GM12872 (cell line): ENCODE measurements around the gene SPX.

ENCODE experiments used
- TF ChIP-seq, protein P1 (sequence below): IDR thresholded peaks from 3 replicates; pipeline ENCODE4 v1.5.1; 2011; ENCODE audit warnings: low read depth, mild to moderate bottlenecking, low read length, moderate library complexity; ENCODE audit not compliant: insufficient read depth

Gene SPX

DNA sequence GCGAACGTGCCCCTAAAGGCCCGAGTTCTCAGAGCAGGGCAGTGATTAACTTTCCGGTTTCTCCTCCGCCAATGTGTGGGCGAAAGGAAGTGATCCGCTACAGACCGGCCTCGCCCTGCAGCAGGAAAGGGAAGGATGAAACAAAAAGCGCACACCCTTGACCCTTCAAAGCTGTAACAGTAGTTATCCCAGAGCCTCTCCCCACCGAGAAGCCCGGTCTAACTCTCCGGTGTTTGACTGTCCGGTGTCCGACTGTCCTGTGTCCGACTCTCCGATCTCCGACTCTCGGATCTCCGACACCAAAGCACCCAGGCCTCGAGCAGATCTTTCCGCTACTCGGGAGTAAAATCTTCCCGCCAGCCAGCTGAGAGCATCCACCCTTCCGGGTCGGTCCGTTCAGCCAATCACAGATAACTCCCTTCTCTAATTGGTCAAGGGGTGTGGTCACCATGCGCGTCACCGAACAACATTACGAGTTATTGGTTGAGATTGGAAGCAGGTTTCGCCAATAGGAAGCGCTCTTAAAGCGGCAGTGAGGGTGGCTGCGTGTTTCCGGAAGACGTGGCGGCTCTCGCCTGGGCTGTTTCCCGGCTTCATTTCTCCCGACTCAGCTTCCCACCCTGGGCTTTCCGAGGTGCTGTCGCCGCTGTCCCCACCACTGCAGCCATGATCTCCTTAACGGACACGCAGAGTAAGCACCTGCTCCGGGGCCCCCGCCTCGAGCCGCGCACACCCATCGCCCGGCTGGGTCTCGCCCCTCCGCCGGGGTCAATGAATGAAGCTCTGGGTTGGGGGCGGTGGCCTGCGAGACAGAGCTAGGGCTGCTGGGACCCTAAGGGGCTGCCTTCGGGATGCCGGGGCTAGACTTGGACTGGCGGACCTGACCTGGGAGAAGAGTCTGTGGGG is 24.6 kb upstream of the SPX start, which contains the start of the genes GOLT1B and RECQL:
TSS of gene GOLT1B (plus strand) at position 532 of the 906 bp plus-strand sequence. CDS start at position 667, 135 bp downstream.
TSS of gene RECQL (minus strand) at position 378 of the 906 bp plus-strand sequence. CDS start 2,065 bp downstream, outside the sequence.
- TF ChIP-seq, protein P1, sequence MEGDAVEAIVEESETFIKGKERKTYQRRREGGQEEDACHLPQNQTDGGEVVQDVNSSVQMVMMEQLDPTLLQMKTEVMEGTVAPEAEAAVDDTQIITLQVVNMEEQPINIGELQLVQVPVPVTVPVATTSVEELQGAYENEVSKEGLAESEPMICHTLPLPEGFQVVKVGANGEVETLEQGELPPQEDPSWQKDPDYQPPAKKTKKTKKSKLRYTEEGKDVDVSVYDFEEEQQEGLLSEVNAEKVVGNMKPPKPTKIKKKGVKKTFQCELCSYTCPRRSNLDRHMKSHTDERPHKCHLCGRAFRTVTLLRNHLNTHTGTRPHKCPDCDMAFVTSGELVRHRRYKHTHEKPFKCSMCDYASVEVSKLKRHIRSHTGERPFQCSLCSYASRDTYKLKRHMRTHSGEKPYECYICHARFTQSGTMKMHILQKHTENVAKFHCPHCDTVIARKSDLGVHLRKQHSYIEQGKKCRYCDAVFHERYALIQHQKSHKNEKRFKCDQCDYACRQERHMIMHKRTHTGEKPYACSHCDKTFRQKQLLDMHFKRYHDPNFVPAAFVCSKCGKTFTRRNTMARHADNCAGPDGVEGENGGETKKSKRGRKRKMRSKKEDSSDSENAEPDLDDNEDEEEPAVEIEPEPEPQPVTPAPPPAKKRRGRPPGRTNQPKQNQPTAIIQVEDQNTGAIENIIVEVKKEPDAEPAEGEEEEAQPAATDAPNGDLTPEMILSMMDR: no peak

DNA sequence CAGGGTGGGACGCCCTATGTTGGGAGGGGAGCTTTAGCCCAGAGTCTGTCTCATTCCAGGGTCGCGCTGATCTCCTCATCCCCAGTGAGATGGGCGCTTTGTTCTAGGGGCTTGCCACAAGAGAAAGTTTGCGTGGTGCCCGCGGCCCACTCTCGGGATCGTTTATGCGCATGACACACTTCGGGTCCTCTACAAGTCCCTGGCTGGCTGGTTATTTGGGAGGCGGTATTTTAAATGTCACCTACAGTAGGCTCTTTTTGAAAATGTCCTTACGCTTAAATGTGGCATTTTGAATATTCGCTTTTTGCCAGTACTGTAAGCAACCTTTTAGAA is 24.0 kb upstream of the SPX start:
- TF ChIP-seq, protein P1: no peak

DNA sequence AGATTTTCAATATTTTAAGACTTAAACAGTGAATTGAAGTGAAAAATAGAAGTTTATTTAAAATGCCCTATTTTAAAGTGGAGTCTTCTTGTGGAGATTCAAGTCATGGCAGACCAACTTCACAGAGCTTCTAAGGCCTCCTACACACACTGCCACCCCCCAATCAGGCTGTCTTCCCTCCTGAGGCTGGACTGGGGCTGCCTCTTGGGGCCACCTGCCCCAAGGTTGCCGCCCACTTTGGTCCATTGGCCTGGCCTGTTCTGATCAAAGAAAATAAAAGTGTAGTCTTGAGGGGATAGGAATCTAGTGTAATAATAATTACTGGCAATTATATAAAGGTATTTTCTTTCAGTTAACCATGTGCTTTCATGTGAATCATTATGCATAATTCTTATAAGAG is 23.2 kb upstream of the SPX start:
- TF ChIP-seq, protein P1: no peak

DNA sequence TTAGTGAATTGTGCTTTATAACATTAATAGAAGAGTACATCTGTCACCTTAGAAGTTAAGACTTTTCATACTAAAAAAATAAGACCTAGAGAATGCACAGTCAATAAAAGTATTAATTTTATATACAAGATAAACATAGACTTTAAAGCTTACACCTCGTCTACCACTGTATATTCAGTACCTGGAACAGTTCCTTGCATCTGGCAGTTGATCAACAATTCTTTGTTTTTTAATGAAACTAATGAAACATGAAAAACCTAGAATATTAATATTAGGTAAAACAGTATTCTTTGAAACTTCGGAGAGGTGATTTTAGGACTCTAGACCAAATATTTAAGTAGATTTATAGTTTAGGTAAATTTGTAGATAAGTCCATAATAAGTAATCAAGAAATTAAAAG is 20.2 kb upstream of the SPX start:
- TF ChIP-seq, protein P1: no peak

DNA sequence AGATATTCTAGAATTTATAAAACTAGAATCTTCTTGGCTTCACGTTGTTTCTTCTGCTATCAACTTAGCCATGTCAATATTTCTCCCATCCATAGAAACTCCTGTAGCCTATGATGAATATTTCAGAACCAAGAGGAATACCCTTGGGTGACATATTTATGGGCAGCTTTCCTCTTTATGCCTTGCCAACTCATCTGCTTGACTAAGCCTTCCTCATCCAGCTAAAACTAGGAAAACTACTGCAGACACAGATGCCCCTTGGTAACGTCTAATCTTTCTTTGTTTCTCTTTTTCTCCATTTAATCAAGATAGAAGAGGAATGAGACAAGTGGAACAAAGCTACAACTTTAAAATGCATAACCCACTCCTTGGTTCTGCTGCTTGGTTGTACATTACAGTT is 18.2 kb upstream of the SPX start:
- TF ChIP-seq, protein P1: no peak

DNA sequence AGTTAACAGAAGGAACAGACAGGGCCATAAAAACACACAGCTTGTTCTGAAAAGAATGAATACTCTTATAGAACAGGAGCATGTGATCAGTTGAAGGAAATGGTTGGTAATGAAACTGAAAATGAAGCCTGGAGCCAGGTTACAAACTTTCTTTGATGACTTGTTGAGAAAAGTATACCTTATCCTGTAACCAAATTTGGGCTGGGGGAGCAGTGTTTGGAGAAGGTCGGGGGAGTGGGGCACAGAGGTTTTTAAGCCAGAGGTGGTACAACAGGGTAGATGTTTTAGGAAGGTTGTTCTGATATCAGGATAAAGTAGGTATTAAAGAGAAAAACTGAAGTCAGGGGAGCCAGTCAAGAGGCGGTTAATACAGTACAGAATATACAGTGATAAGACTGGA is 16.3 kb upstream of the SPX start:
- TF ChIP-seq, protein P1: no peak

DNA sequence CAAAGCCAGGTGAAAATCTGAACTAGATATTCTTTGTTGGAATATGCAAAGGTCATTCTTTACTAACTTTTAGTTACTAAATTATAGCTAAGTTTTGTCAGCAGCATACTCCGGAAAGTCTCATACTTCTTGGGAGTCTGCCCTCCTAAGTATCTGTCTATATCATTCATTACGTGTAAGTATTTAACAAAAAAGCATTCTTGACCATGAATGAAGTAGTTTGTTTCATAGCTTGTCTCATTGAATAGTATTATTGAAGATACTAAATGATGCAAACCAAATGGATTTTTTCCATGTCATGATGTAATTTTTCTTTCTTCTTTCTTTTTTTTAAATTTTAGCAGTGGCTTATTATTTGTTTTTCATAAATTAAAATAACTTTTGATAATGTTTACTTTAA is 9.8 kb upstream of the SPX start:
- TF ChIP-seq, protein P1: no peak
